Loucy (cell line): ENCODE data around the gene PRKAB1.

Source experiments
- H2AFZ ChIP-seq: fragments of 200-600 bp; sonication (generic); 2 replicates; pipeline ENCODE4 v1.6.0; 2016; ENCODE audit warnings: antibody characterized with exemption, mild to moderate bottlenecking, low read length, moderate library complexity
- H3F3A ChIP-seq: fragments of 200-600 bp; 2 replicates; pipeline ENCODE4 v1.6.0; 2016; ENCODE audit warnings: antibody characterized with exemption, low read depth, mild to moderate bottlenecking
- H3K27me3 ChIP-seq: fragments of 200-600 bp; sonication (generic); 2 replicates; pipeline ENCODE4 v1.6.1; 2014; ENCODE audit warnings: low read length, mild to moderate bottlenecking; ENCODE audit not compliant: insufficient read depth, poor library complexity, severe bottlenecking
- H3K36me3 ChIP-seq: fragments of 200-600 bp; sonication (generic); 2 replicates; pipeline ENCODE4 v1.6.1; 2016; ENCODE audit warnings: low read length; ENCODE audit not compliant: insufficient read depth
- H3K4me1 ChIP-seq: fragments of 200-600 bp; sonication (generic); 2 replicates; pipeline ENCODE4 v1.5.1; 2014; ENCODE audit warnings: low read length, mild to moderate bottlenecking; ENCODE audit not compliant: insufficient read depth, poor library complexity, severe bottlenecking
- H3K4me2 ChIP-seq: fragments of 200-600 bp; sonication (generic); 2 replicates; pipeline ENCODE4 v1.6.0; 2014; ENCODE audit warnings: antibody characterized with exemption, low read length, low read depth, mild to moderate bottlenecking; ENCODE audit not compliant: poor library complexity, severe bottlenecking
- H3K4me3 ChIP-seq: fragments of 200-600 bp; sonication (generic); 2 replicates; pipeline ENCODE4 v1.5.1; 2014; ENCODE audit warnings: low read length, mild to moderate bottlenecking, mixed read lengths; ENCODE audit not compliant: poor library complexity, severe bottlenecking
- H3K79me2 ChIP-seq: fragments of 200-600 bp; sonication (generic); 2 replicates; pipeline ENCODE4 v1.6.1; 2014; ENCODE audit warnings: low read length; ENCODE audit not compliant: insufficient read depth
- H3K9ac ChIP-seq: fragments of 200-600 bp; sonication (generic); 2 replicates; pipeline ENCODE4 v1.6.0; 2014; ENCODE audit warnings: mild to moderate bottlenecking, low read depth, low read length, moderate library complexity; ENCODE audit not compliant: poor library complexity, severe bottlenecking
- H3K9me2 ChIP-seq: fragments of 200-600 bp; sonication (generic); replicated peaks from 2 replicates; pipeline ENCODE4 v1.6.1; 2016; ENCODE audit warnings: low read depth, low read length, mixed read lengths
- H3K9me3 ChIP-seq: fragments of 200-600 bp; sonication (generic); 2 replicates; pipeline ENCODE4 v1.6.1; 2014; ENCODE audit warnings: mild to moderate bottlenecking, antibody characterized with exemption, low read length, low read depth; ENCODE audit not compliant: insufficient read depth
- H4K20me1 ChIP-seq: fragments of 200-600 bp; sonication (generic); 2 replicates; pipeline ENCODE4 v1.6.0; 2014; ENCODE audit warnings: antibody characterized with exemption, low read length, mild to moderate bottlenecking; ENCODE audit not compliant: insufficient read depth, poor library complexity, severe bottlenecking
- EZH2phosphoT487 ChIP-seq: fragments of 200-600 bp; IDR thresholded peaks from 2 replicates; pipeline ENCODE4 v1.6.1; 2018; ENCODE audit warnings: antibody characterized with exemption, mild to moderate bottlenecking, moderate library complexity, borderline replicate concordance
- TF ChIP-seq, protein P1 (sequence below): fragments of 200-600 bp; sonication (generic); conservative IDR thresholded peaks from 2 replicates; pipeline ENCODE4 v1.5.1; 2014; ENCODE audit warnings: mild to moderate bottlenecking, antibody characterized with exemption, low read length

Gene PRKAB1

DNA sequence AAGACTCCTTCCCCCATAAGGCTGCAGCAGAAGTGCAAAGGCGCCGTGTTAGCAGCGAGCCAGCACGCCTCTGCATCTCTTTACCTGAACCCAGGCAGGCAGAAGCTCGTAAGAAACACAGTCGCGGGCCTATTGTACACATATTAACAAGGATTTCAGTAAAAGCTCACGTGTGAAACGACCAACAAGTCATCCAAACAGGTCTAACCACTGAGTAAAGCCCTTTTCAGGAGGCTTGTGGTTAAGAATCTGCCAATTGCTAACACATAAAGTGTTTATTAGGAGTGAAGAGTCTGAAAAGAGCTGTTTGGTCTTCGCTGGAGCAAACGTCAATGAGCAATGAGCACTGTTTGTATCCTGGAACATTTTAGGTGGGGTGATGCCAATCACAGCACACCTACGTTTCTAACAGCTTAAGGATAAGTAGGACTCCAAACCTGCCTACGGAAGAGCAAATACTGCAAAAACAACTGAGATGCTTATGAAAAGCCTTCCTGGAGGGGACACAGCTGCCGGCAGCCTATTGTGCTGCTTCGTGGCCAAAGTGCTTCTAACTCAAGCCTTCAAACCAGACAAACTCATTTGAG lies 43.1 kb downstream of the PRKAB1 start:
- H3K4me3 ChIP-seq = no peak overlapping the region
- H4K20me1 ChIP-seq = no peaks in the 10 kb centered on the region
- no peaks in the 10 kb centered on the region for H3K4me1 ChIP-seq
- no peaks in the 10 kb centered on the region for H3F3A ChIP-seq
- H2AFZ ChIP-seq = no peak overlapping the region
- H3K9ac ChIP-seq = no peak overlapping the region
- H3K36me3 ChIP-seq = peaks cover 95% of the 10 kb centered on the region
- H3K4me2 ChIP-seq = no peak overlapping the region
- no peaks in the 10 kb centered on the region for H3K79me2 ChIP-seq
- H3K9me2 ChIP-seq = no peaks in the 10 kb centered on the region
- no peaks in the 10 kb centered on the region for H3K27me3 ChIP-seq
- H3K9me3 ChIP-seq = no peaks in the 10 kb centered on the region
- TF ChIP-seq, protein P1, sequence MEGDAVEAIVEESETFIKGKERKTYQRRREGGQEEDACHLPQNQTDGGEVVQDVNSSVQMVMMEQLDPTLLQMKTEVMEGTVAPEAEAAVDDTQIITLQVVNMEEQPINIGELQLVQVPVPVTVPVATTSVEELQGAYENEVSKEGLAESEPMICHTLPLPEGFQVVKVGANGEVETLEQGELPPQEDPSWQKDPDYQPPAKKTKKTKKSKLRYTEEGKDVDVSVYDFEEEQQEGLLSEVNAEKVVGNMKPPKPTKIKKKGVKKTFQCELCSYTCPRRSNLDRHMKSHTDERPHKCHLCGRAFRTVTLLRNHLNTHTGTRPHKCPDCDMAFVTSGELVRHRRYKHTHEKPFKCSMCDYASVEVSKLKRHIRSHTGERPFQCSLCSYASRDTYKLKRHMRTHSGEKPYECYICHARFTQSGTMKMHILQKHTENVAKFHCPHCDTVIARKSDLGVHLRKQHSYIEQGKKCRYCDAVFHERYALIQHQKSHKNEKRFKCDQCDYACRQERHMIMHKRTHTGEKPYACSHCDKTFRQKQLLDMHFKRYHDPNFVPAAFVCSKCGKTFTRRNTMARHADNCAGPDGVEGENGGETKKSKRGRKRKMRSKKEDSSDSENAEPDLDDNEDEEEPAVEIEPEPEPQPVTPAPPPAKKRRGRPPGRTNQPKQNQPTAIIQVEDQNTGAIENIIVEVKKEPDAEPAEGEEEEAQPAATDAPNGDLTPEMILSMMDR = no peak
- no peak for TF ChIP-seq EZH2phosphoT487

DNA sequence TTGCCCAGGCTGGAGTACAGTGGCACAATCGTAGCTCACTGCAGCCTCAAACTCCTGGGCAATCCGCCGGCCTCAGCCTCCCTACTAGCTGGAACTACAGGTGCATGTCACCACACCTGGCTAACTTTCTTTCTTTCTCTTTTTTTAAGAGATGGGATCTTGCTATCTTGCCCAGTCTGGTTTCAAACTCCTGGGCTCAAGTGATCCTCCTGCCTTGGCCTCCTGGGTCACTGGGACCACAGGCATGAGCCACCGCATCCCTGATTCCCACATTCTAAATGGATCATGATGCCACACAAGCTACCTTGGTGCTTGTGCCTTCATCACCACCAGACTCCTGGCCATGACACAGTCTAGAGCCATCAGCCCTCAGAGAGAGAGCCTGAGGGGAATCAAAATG lies 43.8 kb downstream of the PRKAB1 start:
- Histone ChIP-seq H3K36me3 (peaks cover 96% of the 10 kb centered on the region), H4K20me1 (no peaks in the 10 kb centered on the region), H3K9me2 (no peaks in the 10 kb centered on the region), H2AFZ (no peak overlapping the region), H3K4me1 (no peaks in the 10 kb centered on the region), H3K9ac (no peak overlapping the region), H3K79me2 (no peaks in the 10 kb centered on the region), H3K9me3 (no peaks in the 10 kb centered on the region), H3K4me2 (no peak overlapping the region), H3K27me3 (no peaks in the 10 kb centered on the region), H3K4me3 (no peak overlapping the region), H3F3A (no peaks in the 10 kb centered on the region)
- TF ChIP-seq, protein P1 = no peak
- TF ChIP-seq EZH2phosphoT487 = no peak

DNA sequence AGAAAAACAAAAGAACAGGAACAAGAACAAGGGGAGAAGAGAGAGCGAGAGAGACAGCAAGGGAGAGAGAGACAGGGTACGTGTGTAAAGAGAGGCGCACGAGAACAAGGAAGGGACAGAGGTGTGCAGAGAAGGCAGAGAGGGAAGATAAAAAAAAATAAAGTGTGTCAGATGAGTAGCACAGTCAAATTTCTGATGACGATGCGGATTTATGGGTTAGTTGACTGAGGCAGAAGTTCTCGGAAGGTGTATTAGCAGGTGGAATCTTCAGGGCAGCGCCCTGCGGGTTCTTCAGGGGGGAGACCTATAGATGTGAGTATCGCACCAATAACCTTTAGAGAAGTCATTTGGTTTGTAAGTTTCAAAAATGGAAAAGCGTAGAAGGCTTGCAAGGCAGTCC lies 44.8 kb downstream of the PRKAB1 start:
- Histone ChIP-seq H2AFZ (no peak overlapping the region), H3K4me3 (no peak overlapping the region), H3K9me3 (no peaks in the 10 kb centered on the region), H3K36me3 (peaks cover 88% of the 10 kb centered on the region), H3K79me2 (no peaks in the 10 kb centered on the region), H4K20me1 (no peaks in the 10 kb centered on the region), H3K9me2 (no peaks in the 10 kb centered on the region), H3K4me1 (no peaks in the 10 kb centered on the region), H3K4me2 (no peak overlapping the region), H3K27me3 (no peaks in the 10 kb centered on the region), H3F3A (no peaks in the 10 kb centered on the region), H3K9ac (no peak overlapping the region)
- TF ChIP-seq, protein P1 = no peak
- no peak for TF ChIP-seq EZH2phosphoT487
